A204.1 (cell line): ENCODE data around the gene APC2.
"Not testable (repeated sequence)": the region's sequence is repeated elsewhere in the genome, so short reads cannot be mapped to it uniquely, and the experiment has no call there.

Experiments used
- FAIRE-seq: peaks from 2 replicates; lab custom pipeline; 2012; peaks lifted over from hg19 to GRCh38; lab: Jason Lieb, UNC

The APC2 gene

DNA sequence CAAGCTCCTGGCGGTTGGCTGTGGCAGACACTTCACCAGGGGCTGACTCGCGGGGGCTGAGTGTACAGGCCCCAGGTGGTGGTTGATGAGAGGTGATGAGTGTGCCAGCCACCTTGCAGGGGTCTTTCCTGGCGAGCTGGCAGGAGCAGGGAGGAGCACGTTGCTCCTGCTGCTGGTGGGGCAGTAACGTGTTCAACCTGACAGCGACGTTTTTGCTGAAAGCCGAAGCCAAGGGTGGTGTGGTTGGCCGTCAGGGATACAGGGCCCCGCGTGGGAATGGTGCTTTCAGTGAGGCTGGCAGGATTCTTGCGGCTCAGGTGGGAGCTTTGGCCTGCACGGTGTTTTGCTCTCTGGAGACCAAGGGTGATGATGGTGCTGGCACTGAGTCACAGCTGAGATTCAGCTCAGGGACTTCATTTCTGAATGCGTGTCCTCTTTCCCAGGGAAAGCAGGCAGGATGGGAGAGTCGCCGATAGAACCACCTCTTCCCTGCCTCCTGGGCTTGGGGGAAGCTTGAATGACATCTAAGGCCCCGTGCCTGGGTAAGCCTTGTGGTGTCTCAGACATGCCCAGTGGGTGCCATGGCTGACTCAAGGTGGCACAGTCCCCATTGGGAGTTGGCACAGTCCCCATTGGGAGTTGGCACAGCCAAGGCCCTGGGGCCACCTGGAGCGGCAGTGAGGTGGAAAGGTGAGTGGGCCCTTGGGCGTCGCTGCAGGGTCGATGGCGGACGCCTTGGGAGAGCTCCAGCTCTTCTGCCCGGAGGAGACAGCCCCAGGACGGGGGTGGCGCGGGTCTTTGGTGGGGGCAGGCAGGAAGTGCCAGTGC lies 33.7 kb upstream of the APC2 start:
- no peak for FAIRE-seq

DNA sequence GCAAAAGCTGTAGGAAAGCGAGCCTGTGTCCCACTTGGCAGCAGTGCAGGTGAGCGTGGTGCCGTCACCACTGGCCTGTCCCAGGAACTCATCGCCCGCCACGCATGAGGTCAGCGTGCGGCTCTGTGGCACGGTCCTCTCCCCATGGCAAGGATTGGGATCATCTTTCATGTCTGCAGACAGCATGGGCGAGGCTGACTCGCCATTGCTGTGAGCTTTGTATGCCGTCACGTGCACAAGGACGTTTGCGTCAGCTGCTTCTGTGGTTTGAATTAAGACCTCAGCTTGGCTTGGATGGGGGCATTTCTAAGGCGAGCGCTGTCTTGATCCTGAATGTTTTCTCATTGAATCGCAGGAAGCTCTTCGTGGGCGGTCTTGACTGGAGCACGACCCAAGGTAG lies 32.8 kb upstream of the APC2 start:
- no peak for FAIRE-seq

DNA sequence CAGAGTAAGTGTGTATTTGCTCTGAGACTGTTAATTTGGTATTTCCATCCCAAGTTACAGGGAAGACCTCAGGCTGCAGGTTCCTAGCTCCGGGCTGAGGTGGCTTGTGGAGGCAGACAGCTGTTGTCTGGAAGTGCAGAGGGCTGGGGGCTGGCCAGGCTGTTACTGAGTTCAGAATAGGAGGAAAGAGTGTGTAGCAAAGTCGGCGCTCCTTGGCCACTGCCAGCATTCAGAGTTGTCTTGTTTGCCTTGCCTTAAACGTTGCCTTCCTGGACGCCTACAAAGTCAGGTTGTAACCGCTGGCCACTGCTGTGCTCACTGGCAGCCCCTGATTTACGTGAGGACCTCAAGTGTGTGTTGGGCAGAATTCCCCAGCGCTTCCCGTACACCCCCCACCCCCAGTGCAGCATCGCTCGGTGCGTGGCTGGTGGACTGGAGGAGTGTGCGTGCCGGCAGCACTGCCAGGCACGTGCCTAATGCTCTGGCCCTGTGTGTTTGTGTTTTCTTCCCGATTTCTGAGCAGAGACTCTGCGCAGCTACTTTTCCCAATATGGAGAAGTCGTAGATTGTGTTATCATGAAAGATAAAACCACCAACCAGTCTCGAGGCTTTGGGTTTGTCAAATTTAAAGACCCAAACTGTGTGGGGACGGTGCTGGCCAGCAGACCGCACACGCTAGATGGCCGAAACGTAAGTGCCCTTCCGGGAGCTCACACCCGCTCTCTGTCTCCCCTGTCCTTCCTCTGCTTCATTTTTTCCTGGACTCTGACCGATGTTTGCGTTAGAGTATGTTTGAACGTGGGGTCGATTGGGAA lies 32.0 kb upstream of the APC2 start:
- no peak for FAIRE-seq

DNA sequence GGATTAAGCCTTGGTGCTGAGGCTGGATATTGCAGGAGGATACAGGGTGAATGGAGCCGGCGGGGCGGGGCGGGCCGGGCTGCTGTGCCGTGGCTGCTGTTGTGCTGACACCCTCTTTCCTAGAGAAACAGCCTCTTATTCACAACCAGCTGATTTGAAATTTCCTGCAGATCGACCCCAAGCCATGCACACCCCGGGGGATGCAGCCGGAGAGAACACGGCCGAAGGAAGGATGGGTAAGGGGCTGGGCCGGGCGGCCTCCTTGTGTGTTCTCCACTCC lies 31.5 kb upstream of the APC2 start:
- FAIRE-seq, result no peak

DNA sequence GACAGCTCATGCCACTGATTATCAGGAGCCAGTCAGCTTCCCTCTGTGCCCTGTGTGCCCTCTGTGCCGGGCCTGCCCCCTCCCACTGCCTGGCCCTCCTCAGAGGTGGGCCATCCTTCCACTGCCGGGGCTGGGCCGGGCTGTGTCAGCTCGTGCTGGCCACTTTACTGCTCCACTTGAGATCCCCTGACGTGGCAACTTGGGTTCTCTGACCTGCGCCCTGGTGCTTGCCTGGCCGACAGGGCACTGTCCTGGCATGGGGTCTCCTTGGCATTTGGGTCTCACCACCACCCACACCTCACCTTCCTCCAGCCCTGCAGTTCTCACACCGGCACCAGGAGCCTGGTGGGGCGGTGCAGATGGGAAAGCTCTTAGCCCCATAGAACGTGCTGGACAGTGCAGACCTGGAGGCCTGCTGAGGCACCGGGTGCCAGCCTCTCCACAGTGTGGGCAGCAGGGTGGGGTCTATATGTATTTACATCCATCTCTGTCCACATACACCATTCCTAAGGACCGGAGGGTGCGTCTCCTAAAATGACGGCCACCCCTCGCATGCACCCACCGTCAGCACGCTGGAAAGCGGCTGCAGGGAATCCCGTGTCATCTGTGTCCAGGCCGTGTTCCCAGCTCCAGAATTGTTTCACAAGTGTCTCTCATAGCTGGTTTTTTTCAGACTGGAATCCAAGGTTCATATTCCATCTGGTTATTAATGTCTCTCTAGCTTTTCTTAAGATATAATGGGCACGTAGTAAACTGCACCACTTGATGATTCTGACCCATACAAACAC lies 30.8 kb upstream of the APC2 start:
- FAIRE-seq, result no peak

DNA sequence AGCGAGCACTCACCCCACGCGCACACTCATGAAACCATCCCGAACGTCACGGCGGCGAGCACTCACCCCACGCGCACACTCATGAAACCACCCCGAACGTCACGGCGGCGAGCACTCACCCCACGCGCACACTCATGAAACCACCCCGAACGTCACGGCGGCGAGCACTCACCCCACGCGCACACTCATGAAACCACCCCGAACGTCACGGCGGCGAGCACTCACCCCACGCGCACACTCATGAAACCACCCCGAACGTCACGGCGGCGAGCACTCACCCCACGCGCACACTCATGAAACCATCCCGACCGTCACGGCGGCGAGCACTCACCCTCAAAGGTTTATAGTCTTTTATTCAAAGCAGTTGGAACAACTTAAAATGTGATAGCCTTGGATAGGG lies 29.8 kb upstream of the APC2 start:
- not testable (repeated sequence) for FAIRE-seq

DNA sequence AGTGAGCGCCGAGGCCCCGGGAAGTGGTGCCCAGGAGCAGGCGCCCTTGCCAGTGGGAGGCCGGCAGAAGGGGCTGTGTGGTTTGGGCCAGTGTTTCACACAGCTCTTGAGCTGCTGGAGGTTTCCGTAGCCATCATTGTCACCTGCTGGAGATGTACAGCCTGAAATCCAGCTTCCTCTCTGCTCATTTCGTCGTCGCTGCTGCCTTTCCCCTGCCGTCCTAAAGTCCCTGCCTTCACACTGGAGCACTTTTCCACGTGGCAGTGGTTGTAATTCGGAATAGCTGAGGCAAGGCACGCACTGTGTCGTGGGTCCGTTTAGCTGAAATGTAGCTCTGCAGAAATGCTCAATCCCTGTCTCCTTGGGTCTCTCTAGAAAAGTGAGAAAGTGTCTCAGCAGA lies 29.3 kb upstream of the APC2 start:
- FAIRE-seq, result no peak

DNA sequence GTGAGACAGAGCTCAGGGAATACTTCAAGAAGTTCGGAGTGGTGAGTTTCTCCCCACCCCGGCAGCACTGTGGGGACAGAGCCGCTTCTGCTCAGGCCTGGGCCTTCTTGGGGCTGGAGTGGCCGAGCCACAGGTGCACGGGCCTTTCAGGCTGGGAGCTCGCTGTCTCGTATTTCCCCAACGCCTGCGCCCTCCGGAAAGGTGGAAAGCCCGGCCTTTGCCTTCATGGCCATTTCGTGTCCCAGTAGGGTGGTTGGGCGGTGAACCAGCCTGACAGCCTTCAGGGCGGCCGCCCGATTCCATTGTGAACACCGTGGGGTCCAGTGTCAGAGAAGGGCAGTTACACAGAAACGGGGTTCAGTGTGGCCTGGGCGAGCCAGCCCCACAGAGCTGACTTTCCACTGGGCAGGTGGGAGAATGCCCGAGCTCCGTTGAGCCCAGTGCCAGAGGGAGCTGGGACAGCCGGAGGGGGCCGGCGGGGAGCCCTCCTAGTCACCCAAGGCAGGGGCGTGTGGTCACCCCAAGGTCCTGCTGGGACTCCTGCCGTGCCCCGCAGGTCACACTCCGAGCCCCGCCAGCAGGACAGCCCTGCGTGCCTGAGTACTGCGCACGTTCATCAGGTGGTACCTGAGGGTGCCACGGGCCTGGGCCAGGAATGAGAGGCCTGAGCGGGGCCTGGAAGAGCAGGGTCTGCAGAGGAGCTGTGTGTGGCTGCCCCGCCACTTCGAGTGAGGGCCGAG lies 28.5 kb upstream of the APC2 start:
- FAIRE-seq, result no peak

DNA sequence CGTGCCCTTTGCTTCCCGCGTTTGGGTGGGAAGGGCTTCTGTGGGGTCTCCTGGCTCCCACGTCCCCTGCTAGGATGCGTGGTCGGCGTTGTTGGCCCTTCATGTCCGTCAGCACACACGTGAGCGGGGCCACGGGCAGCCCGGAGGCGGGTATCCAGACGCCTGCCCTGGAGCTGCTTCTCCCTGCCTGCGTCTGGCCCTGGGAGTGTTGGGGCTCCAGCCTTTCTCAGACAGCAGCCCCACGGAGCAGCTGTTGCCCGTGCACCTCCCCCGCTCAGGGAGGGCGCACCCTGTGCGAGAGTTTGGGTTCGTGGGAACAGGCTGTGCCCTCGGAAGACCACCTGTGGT lies 28.0 kb upstream of the APC2 start:
- no peak for FAIRE-seq

DNA sequence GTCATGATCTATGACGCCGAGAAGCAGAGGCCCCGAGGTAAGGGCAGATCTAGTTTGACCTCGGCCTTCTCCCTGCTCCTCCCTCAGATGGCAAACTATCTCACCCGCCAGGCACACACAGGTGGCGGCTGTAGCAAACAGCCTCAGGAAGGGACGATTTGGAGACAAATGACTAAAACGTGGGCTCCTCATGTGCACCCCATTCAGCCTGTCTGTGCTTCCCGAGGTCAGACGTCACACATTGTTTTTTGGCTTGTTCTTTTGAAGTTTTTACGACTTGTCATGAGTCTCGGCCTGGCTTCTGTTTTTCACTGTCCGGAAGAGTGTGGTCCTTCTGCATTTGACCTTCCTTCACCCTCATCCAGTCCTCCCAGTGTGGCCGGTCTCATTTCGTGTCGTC lies 27.6 kb upstream of the APC2 start:
- FAIRE-seq, result no peak

DNA sequence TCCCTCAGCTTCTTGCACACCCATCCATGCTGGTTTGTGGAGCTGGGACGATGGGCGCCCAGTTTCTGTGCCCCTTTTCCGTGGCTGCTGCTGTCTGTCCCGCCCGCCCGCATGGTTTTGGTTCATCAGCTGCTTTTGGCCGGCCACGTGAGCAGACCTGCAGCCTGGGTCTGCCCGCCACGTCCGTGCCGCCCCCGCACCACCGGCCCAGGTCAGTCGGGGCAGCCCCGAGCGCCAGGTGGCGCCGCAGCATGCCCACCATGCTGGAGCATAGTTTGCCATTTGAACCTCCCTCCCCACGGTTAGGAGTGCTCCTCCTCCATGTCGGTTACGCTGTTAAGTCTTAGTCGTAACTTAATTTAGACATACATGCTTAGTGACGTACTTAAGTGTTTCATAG lies 27.0 kb upstream of the APC2 start:
- FAIRE-seq, result no peak

DNA sequence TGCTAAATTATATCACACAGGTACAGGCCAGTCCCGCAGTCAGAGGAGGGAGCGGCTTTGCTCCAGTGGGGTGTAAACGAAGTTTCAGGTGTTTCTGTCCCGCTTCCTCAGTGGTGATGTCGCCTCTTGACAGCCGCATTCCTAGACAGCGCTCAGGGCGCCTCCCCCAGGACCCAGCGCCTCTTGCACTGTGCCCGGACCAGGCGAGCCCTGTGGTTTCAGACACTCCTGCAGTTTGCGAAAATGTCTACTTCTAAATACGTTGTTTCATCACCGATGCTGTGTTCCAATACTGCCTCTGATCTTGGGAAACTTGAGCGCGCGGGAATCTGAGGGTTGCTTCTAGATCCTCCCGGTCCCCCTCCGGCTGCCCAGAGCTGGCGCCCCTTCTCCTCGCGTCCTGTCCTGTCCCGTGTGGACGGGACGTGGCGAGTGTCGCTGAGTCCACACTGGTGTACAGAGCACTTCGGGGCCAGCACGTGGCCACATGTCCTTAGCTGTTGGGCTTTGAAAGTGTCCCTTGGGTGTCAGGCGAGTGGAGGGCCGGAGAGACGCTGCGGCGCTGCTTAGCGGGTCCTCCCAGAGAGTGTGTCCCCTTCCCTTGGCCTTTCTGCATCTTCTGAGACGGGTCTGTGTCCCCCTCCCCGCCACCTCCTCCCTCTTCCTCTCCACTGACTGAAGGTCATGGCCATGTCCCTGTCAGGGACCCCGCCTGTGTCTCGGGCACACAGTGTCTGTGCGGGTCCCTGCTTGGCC lies 26.3 kb upstream of the APC2 start:
- no peak for FAIRE-seq

DNA sequence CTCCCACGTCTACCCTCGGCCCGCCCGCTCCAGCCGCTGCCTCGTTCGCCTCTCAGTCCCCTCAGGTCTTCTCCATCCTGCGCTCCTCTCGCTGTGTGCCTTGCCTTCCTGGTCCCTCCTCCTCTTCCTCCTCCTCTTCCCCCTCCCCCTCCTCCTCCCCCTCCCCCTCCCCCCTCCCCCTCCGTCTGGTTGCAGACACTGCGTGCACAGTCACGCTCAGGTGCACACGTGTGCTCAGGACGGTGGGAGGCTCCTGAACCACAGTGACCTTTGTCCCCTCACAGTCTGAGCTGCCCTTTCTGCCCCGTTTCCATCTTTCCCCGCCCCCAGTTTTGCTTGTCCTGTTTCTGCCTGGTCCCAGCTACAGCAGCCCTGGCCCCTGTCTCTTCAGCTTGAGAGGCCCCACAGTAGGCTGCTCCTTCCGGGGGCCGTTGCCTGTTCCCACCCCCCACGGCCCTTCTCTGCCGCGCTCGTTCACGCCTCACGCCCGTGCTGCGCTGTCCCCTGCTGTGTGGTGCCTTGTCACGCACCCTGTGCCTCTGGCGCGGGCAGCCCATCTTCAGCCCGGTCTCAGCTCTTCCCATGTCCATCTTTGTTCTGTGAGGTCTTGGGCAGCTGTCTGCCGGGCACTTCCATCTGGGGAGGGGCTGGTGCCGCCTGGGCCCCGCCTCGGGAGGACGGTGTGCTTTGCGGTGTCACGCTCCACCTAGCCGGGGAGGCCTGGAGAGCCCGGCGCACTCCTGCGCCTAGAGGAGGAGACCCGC lies 25.5 kb upstream of the APC2 start:
- FAIRE-seq, result no peak

DNA sequence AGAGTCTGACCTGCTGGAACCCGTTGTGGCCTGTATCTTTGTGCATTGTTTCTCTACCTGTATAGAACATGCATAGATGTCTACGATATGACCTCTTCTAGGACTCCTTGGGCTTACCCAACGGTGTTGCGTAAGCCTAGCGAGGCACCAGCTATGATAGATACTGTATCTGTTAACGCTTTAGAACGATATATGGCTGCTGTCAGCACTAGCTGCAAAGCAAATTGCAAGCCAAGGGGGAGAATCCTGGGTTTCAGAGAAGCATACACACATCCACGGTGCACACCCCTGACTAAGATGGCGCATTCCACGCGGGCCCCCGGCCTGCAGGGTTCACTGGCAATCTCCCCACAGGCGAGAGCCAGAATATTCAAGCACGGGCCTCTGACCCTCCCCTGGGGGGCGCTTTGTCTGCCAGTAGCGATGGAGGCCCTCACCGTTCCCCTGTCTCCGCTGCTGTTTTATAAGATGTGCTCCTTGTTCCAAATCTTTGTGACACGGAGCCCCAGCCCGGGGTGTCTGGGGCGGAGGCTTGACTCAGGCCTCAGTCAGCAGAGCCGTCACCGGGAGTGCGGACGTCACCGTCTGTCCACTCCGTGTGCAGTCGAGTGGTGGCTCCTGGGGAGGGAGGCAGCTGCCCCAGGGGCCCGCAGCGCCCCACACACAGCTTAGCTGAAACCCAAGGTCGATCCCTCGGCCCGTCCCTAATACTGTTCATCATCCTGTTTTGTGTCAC lies 24.7 kb upstream of the APC2 start:
- no peak for FAIRE-seq

DNA sequence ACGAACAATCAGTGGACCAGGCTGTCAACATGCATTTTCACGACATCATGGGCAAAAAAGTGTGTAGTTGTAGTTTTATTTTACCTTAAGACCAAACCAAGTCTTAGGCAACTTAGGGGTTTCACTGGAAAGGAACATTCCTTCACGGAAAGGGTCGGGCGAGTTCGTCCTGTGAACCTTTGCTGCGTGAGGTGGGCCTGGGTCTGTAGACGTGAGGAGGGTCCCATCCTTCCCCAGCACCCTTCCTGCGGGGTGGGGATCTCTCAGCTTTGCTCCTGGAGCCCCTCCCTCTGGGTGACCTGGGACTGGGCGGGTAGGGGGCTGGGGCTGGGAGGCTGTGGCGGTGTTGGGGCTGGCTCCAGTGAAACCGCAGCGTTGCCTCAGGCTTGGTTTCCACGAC lies 24.0 kb upstream of the APC2 start:
- no peak for FAIRE-seq

DNA sequence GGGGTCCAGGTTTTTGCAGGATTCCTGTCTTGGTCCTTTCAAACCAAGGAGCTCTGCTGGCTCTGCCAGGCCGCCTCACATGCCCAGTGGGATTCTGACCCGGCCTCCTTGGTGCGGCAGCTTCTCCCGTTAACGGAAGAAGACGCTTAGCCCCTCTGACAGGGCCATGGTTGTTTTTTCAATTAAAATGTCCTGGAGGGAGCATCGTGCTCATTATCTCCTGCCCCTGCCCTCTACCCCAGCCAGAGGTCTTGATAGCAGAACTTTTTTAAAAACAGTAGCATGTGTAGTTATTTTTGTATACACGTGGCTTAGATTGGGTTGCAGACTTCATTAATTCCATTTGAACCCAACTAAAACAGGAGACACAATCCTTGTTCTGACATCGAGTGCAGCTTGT lies 23.2 kb upstream of the APC2 start:
- no peak for FAIRE-seq

DNA sequence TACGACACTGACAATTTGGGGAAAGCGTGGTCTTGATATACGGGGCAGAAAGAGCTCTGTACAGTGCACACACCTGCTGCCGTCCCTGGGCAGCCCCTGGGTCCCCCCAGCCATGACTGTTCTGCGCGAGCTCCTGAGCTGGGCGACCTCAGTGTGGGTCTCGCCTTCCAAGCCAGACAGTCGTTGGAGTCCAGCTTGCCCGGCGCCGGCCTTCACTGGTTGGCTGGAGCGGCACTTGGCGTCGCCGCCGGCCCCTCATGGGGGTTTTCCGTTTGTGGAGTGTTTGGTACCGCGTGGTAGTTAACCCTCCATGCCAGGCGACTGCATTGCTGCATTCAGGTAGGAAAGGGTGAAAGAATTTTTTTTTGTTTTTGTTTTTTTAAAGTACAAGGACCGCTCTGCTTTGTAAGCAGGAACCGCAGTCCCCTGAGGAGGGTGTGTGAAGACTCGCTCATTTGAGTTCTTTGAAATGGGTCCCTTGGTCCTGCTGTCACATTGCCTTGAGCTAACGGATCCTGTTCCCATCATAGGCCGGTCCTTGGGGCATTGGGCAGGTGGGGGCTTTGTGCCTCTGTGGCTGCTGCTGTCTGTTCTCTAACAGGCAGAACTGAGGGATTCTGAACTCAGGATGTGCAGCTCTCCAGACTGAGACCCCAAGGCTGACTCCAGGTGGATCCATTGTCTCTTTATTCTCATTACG lies 22.6 kb upstream of the APC2 start:
- no peak for FAIRE-seq

DNA sequence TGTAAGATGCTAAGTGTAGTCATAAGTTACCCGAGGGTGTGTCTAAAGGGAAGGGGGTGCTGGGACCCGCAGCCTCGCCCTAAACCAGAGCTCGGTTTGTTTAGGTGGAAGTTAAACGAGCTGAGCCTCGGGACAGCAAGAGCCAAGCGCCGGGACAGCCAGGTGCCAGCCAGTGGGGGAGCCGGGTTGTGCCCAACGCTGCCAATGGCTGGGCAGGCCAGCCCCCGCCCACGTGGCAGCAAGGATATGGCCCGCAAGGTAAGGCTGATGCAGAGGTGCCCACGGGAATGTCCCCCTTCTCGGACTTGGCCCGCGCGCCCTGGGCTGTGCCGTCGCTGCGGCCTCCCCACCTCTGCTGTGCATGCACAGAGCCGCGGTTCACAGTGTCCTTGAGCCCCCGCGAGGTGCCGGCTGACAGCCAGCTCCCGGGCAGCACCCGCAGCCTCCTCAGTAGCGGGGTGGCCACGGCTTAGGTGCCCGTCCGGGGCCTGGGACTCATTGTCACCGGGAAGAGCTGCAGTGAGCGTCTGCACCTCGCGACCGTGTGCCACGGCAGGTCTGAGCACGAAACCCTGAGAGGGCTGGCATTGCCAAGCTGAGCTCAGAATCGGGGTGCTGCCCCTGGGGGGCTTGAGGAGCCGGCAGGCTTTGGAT lies 21.1 kb upstream of the APC2 start:
- FAIRE-seq, result no peak

DNA sequence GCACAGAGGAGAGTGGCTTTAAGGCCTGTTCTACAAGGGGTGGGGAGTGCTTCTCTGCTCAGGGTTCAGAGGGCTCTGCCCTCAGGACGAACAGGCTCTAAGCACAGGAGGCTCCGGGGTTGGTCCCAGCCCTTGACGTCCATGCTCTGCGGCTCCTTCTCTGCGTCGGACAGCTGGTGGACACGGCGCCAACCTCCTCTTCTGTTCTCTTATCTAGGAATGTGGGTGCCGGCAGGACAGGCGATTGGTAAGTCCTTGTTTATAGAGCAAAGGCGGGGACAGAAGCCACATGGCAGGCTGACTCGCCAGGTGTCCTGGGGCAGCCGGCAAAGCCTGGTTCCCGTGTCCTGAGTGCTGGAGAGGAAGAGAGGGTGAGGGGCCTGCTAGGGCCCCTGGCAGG lies 20.2 kb upstream of the APC2 start:
- FAIRE-seq, result no peak
